PC-9 (cell line): Measurements from ENCODE around the gene KIT.

ENCODE experiments used
- CTCF ChIP-seq: fragments of 200-600 bp; sonication (generic); conservative IDR thresholded peaks from 2 replicates; pipeline ENCODE4 v1.6.1; 2017; ENCODE audit warnings: mixed run types, antibody characterized with exemption, mild to moderate bottlenecking, moderate library complexity
- EZH2 ChIP-seq: fragments of 200-600 bp; sonication (generic); IDR thresholded peaks from 2 replicates; pipeline ENCODE4 v1.8.0; 2017; ENCODE audit warnings: antibody characterized with exemption, low read depth

DNA sequence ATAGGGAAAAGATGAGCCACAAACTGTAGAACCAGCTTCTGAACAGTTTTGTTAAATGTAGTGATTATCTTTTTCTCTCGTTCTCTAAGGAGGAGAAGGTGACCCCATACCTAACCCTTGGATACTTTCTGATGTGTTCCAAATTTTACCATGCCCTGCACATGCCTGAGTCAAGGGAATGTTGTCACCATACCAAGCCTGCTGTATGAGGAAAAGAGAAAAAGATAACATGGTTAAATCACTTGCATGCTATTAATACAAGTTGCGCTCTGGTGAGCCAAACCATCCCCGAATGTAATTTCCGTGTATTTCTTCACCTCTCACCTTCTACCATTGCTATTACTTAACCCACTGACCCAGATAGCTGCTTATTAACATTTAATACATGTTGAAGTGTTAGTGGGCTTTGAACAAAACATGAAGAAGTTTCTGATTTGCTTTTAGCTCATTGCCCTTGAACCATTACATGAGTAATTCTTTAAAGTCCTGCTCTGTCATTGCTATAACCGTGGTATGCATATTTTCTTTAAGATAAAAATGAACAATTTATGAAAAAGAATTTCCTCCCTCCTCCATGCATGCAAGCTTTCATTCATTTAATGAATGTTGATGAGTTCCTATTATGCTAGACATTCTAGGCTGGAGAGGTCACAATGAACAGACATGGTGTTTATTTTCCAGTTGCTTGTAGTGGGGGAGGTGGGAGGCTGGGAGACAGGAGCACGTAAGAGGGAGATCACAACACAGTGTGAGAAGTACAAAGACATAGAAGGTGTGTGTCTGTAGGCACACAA, 13.6 kb upstream of the KIT start:
- no peak for TF ChIP-seq CTCF
- TF ChIP-seq EZH2, result no peak
